ENCODE data around the gene AGAP2. TPM values are rescaled to one million over a fixed set of nuclear protein-coding genes. Genes with fewer than 3 reads are reported as not detected.

The AGAP2 gene
- polyA plus RNA-seq, 1 donor (not counting 4 experiments of a cell fraction or from before 2014, with no cell fraction given): 0.13 TPM

GRCh38 chr12:57777367-57777766 is 38.8 kb upstream of the AGAP2 start:
- Histone ChIP-seq H3K79me2 (ENCODE audit: control insufficient read depth, insufficient read depth, low read length) (peaks cover 3% of the 10 kb centered on the region), H3K4me2 (ENCODE audit: control insufficient read depth, extremely low read depth, insufficient read depth, low read depth, low read length) (no peak overlapping the region), H3K4me3 (ENCODE audit: control insufficient read depth in 2 of 3, extremely low read depth in 1 of 3, insufficient read depth in 2 of 3, low read depth in 1 of 3, low read length in 3 of 3) (no peak overlapping the region), H3K9me3 (ENCODE audit: control insufficient read depth, low read depth, low read length) (no peaks in the 10 kb centered on the region), H3K27ac (ENCODE audit: control insufficient read depth, insufficient read depth, low read length) (no peak overlapping the region), H3K4me1 (ENCODE audit: control insufficient read depth, extremely low read depth, insufficient read depth, low read length) (no peaks in the 10 kb centered on the region), H3K36me3 (ENCODE audit: control insufficient read depth in 2 of 2, extremely low read depth in 1 of 2, insufficient read depth in 2 of 2, low read length in 2 of 2) (peaks cover 5 to 11% of the 10 kb centered on the region in 2 experiments), H2AFZ (ENCODE audit: control insufficient read depth, low read length) (no peak overlapping the region), H3K27me3 (ENCODE audit: control insufficient read depth, extremely low read depth, insufficient read depth, low read length) (no peaks in the 10 kb centered on the region), H3K9me1 (ENCODE audit: control insufficient read depth, extremely low read depth, insufficient read depth, low read length) (no peaks in the 10 kb centered on the region), H3K9ac (ENCODE audit: control insufficient read depth, extremely low read depth, insufficient read depth, low read length) (no peak overlapping the region), H4K20me1 (ENCODE audit: control insufficient read depth, extremely low read depth, insufficient read depth, low read length) (no peaks in the 10 kb centered on the region)
- no peak for TF ChIP-seq EZH2 (IDR thresholded peaks at IDR 0.05; ENCODE audit: low read length)
- no peak for TF ChIP-seq CTCF (optimal IDR thresholded peaks at IDR 0.05 in 1 of 3, IDR thresholded peaks at IDR 0.05 in 1 of 3, conservative IDR thresholded peaks at IDR 0.05 in 1 of 3; ENCODE audit: extremely low read depth in 1 of 3, insufficient read depth in 2 of 3, low read length in 3 of 3)
- dilution Hi-C loops (cut with MboI; ENCODE audit: extremely low pct_ligation_motif_present, low sequenced_read_pairs): no loop called here
- DNase-seq (ENCODE audit: low read depth, low spot score): no peak
- no peak for FAIRE-seq

GRCh38 chr12:57776247-57776587 is 37.7 kb upstream of the AGAP2 start:
- H3K27ac ChIP-seq (ENCODE audit: control insufficient read depth, insufficient read depth, low read length): no peak overlapping the region
- H3K4me1 ChIP-seq (ENCODE audit: control insufficient read depth, extremely low read depth, insufficient read depth, low read length): peaks cover 4% of the 10 kb centered on the region
- no peak for TF ChIP-seq CTCF (optimal IDR thresholded peaks at IDR 0.05 in 1 of 3, IDR thresholded peaks at IDR 0.05 in 1 of 3, conservative IDR thresholded peaks at IDR 0.05 in 1 of 3; ENCODE audit: extremely low read depth in 1 of 3, insufficient read depth in 2 of 3, low read length in 3 of 3)
- TF ChIP-seq EZH2 (IDR thresholded peaks at IDR 0.05; ENCODE audit: low read length): no peak
- H4K20me1 ChIP-seq (ENCODE audit: control insufficient read depth, extremely low read depth, insufficient read depth, low read length): no peaks in the 10 kb centered on the region
- FAIRE-seq: no peak
- H3K79me2 ChIP-seq (ENCODE audit: control insufficient read depth, insufficient read depth, low read length): peaks cover 6% of the 10 kb centered on the region
- no peak overlapping the region for H2AFZ ChIP-seq (ENCODE audit: control insufficient read depth, low read length)
- no peak overlapping the region for H3K4me3 ChIP-seq (ENCODE audit: control insufficient read depth in 2 of 3, extremely low read depth in 1 of 3, insufficient read depth in 2 of 3, low read depth in 1 of 3, low read length in 3 of 3)
- DNase-seq (ENCODE audit: low read depth, low spot score): no peak
- no peaks in the 10 kb centered on the region for H3K9me1 ChIP-seq (ENCODE audit: control insufficient read depth, extremely low read depth, insufficient read depth, low read length)
- H3K4me2 ChIP-seq (ENCODE audit: control insufficient read depth, extremely low read depth, insufficient read depth, low read depth, low read length): no peak overlapping the region
- H3K36me3 ChIP-seq (ENCODE audit: control insufficient read depth in 2 of 2, extremely low read depth in 1 of 2, insufficient read depth in 2 of 2, low read length in 2 of 2): peaks cover 5 to 11% of the 10 kb centered on the region in 2 experiments
- no peaks in the 10 kb centered on the region for H3K9me3 ChIP-seq (ENCODE audit: control insufficient read depth, low read depth, low read length)
- H3K27me3 ChIP-seq (ENCODE audit: control insufficient read depth, extremely low read depth, insufficient read depth, low read length): no peaks in the 10 kb centered on the region
- H3K9ac ChIP-seq (ENCODE audit: control insufficient read depth, extremely low read depth, insufficient read depth, low read length): no peak overlapping the region
- dilution Hi-C loops (cut with MboI; ENCODE audit: extremely low pct_ligation_motif_present, low sequenced_read_pairs): no loop called here
